Measurements from ENCODE around the gene TTLL3. TPM values are rescaled to one million over a fixed set of nuclear protein-coding genes. Genes with fewer than 3 reads are reported as not detected.

The TTLL3 gene
- polyA plus RNA-seq, 1 donor (not counting 4 experiments of a cell fraction or from before 2014, with no cell fraction given), result 11.3 TPM

DNA sequence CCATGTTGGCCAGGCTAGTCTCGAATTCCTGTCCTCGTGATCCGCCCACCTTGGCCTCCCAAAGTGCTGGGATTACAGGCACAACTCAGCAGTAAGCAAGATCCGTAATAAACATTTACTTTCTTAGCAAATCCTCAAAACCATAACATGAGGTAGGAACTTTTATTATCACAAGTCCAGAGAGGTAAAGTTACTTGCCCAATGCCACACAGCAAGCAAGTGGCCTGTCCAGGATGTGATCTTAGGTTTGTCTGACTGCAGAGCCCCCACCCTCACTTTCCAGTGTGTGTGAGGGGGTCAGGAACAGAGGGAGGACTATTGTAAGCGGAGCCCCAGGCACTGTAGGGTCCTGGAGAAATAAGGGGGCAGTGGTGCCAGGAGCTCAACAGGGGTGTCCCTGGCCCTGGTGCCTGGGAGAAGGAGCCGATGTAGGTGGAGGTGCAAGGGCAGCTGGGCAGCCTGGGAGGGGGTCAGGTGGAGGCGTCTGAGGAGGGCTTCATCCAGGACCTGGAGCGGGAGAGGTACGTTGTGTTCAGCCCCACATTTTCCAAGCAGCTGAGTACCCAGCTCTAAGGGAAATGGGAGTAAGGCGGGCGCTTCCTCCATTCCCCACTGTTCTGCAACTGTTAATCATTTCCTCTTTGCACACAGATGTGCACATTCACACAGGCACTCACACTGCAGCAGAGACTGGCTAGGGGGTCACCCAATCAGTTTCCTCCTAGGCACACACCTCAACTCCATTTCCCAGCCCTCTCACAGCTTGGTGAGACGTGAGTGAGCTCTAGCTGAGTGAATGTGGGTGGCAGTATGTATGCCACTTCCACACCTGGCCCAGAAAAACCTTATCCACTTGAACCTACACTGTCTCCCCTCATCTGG lies 27.9 kb downstream of the TTLL3 start:
- no peaks in the 10 kb centered on the region for H3K9me1 ChIP-seq (ENCODE audit: control insufficient read depth, extremely low read depth, insufficient read depth, low read length)
- no peak overlapping the region for H3K4me2 ChIP-seq (ENCODE audit: control insufficient read depth, extremely low read depth, insufficient read depth, low read depth, low read length)
- H3K9ac ChIP-seq (ENCODE audit: control insufficient read depth, extremely low read depth, insufficient read depth, low read length), result no peak overlapping the region
- H3K4me1 ChIP-seq (ENCODE audit: control insufficient read depth, extremely low read depth, insufficient read depth, low read length), result no peaks in the 10 kb centered on the region
- no peak overlapping the region for H3K27ac ChIP-seq (ENCODE audit: control insufficient read depth, insufficient read depth, low read length)
- no peak for DNase-seq (ENCODE audit: low read depth, low spot score)
- TF ChIP-seq CTCF (optimal IDR thresholded peaks at IDR 0.05 in 1 of 3, IDR thresholded peaks at IDR 0.05 in 1 of 3, conservative IDR thresholded peaks at IDR 0.05 in 1 of 3; ENCODE audit: extremely low read depth in 1 of 3, insufficient read depth in 2 of 3, low read length in 3 of 3), result no peak
- dilution Hi-C loops (cut with MboI; ENCODE audit: extremely low pct_ligation_motif_present, low sequenced_read_pairs), result no loop called here
- no peaks in the 10 kb centered on the region for H3K79me2 ChIP-seq (ENCODE audit: control insufficient read depth, insufficient read depth, low read length)
- peaks cover 29 to 38% of the 10 kb centered on the region in 2 experiments for H3K36me3 ChIP-seq (ENCODE audit: control insufficient read depth in 2 of 2, extremely low read depth in 1 of 2, insufficient read depth in 2 of 2, low read length in 2 of 2)
- H2AFZ ChIP-seq (ENCODE audit: control insufficient read depth, low read length), result no peak overlapping the region
- FAIRE-seq, result no peak
- H3K4me3 ChIP-seq (ENCODE audit: control insufficient read depth in 2 of 3, extremely low read depth in 1 of 3, insufficient read depth in 2 of 3, low read depth in 1 of 3, low read length in 3 of 3), result no peak overlapping the region
- H3K9me3 ChIP-seq (ENCODE audit: control insufficient read depth, low read depth, low read length), result no peaks in the 10 kb centered on the region
- no peaks in the 10 kb centered on the region for H3K27me3 ChIP-seq (ENCODE audit: control insufficient read depth, extremely low read depth, insufficient read depth, low read length)
- H4K20me1 ChIP-seq (ENCODE audit: control insufficient read depth, extremely low read depth, insufficient read depth, low read length), result no peaks in the 10 kb centered on the region

- Histone ChIP-seq H3K9me1 (ENCODE audit: control insufficient read depth, extremely low read depth, insufficient read depth, low read length) (no peaks in the 10 kb centered on the region), H3K27ac (ENCODE audit: control insufficient read depth, insufficient read depth, low read length) (no peak overlapping the region), H3K4me1 (ENCODE audit: control insufficient read depth, extremely low read depth, insufficient read depth, low read length) (no peaks in the 10 kb centered on the region), H3K9ac (ENCODE audit: control insufficient read depth, extremely low read depth, insufficient read depth, low read length) (no peak overlapping the region), H3K36me3 (ENCODE audit: control insufficient read depth in 2 of 2, extremely low read depth in 1 of 2, insufficient read depth in 2 of 2, low read length in 2 of 2) (peaks cover 25 to 37% of the 10 kb centered on the region in 2 experiments), H4K20me1 (ENCODE audit: control insufficient read depth, extremely low read depth, insufficient read depth, low read length) (no peaks in the 10 kb centered on the region), H3K9me3 (ENCODE audit: control insufficient read depth, low read depth, low read length) (no peaks in the 10 kb centered on the region), H3K27me3 (ENCODE audit: control insufficient read depth, extremely low read depth, insufficient read depth, low read length) (no peaks in the 10 kb centered on the region), H3K79me2 (ENCODE audit: control insufficient read depth, insufficient read depth, low read length) (no peaks in the 10 kb centered on the region), H3K4me3 (ENCODE audit: control insufficient read depth in 2 of 3, extremely low read depth in 1 of 3, insufficient read depth in 2 of 3, low read depth in 1 of 3, low read length in 3 of 3) (no peak overlapping the region), H3K4me2 (ENCODE audit: control insufficient read depth, extremely low read depth, insufficient read depth, low read depth, low read length) (no peak overlapping the region), H2AFZ (ENCODE audit: control insufficient read depth, low read length) (no peak overlapping the region)
- no peak for FAIRE-seq
- dilution Hi-C loops (cut with MboI; ENCODE audit: extremely low pct_ligation_motif_present, low sequenced_read_pairs), result no loop called here
- DNase-seq (ENCODE audit: low read depth, low spot score), result no peak
- TF ChIP-seq EZH2 (IDR thresholded peaks at IDR 0.05; ENCODE audit: low read length) (no peak), CTCF (optimal IDR thresholded peaks at IDR 0.05 in 1 of 3, IDR thresholded peaks at IDR 0.05 in 1 of 3, conservative IDR thresholded peaks at IDR 0.05 in 1 of 3; ENCODE audit: extremely low read depth in 1 of 3, insufficient read depth in 2 of 3, low read length in 3 of 3) (no peak)
These were observed 28.8 kb downstream of the TTLL3 start for GRCh38 chr3:9838856-9839255.
